Upper lobe of left lung (tissue), 4 donors: ENCODE measurements around the gene TMPRSS7.

Experiments
- EP300 ChIP-seq, 4 donors: sonication (generic); formaldehyde crosslinking; IDR thresholded peaks; one replicate each; pipeline ENCODE4 v1.5.1; 2017; ENCODE audit warnings: antibody characterized with exemption in 4 of 4, control low read depth in 2 of 4
- POLR2A ChIP-seq, 4 donors: fragments of 450-650 bp; IDR thresholded peaks; one replicate each; pipeline ENCODE4 v1.5.1; 2016 to 2017; ENCODE audit warnings: antibody characterized with exemption in 4 of 4, mild to moderate bottlenecking in 2 of 4
- POLR2AphosphoS5 ChIP-seq, 2 donors: sonication (generic); formaldehyde crosslinking; IDR thresholded peaks; one replicate each; pipeline ENCODE4 v1.5.1; 2017; ENCODE audit warnings: antibody characterized with exemption in 2 of 2
- TF ChIP-seq, protein P1 (sequence below), 6 experiments: fragments of 450-650 bp in 4 of 6; fragments of 200-600 bp in 2 of 6; sonication (generic) in 2 of 6; IDR thresholded peaks; one replicate each; pipeline ENCODE4 v1.5.1; 2016 to 2019; ENCODE audit warnings: antibody characterized with exemption in 6 of 6

GRCh38 chr3:112027142-112027541 is 7.4 kb upstream of the TMPRSS7 start:
- no peak for TF ChIP-seq EP300 (IDR thresholded peaks at IDR 0.05)
- TF ChIP-seq, protein P1, sequence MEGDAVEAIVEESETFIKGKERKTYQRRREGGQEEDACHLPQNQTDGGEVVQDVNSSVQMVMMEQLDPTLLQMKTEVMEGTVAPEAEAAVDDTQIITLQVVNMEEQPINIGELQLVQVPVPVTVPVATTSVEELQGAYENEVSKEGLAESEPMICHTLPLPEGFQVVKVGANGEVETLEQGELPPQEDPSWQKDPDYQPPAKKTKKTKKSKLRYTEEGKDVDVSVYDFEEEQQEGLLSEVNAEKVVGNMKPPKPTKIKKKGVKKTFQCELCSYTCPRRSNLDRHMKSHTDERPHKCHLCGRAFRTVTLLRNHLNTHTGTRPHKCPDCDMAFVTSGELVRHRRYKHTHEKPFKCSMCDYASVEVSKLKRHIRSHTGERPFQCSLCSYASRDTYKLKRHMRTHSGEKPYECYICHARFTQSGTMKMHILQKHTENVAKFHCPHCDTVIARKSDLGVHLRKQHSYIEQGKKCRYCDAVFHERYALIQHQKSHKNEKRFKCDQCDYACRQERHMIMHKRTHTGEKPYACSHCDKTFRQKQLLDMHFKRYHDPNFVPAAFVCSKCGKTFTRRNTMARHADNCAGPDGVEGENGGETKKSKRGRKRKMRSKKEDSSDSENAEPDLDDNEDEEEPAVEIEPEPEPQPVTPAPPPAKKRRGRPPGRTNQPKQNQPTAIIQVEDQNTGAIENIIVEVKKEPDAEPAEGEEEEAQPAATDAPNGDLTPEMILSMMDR (IDR thresholded peaks at IDR 0.05), result no peak
- TF ChIP-seq POLR2A (IDR thresholded peaks at IDR 0.05), result no peak
- no peak for TF ChIP-seq POLR2AphosphoS5 (IDR thresholded peaks at IDR 0.05)
